HG03575 (cell line): ENCODE measurements around the gene MLC1.

Source experiments
- ATAC-seq: cut with Tn5 transposase; IDR thresholded peaks from one replicate; pipeline ENCODE4 v1.9.1; 2021; ENCODE audit not compliant: unreplicated experiment, insufficient number of reproducible peaks, low FRiP score; ENCODE audit errors: extremely low read depth

The MLC1 gene

GRCh38 chr22:50081426-50082196, 3.6 kb downstream of the MLC1 start:
- ATAC-seq = no peak

DNA sequence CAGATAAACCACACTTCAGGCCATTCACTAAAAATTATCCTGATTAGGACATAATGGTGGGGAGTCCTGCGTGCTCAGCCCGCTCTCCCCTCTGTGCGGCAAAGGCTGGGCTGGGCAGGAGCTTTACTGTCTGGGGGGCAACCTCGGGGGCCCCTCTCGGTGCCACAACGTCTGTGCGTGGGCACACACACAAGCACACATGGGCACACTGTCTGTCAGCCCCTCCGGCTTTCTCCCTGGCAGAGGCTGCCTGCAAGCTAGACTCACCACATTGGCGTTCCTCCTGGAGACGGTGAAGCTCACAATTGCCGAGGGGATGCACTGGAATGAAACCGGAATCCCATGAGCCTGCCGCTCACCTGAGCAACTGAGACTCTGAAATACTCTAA, 5.2 kb downstream of the MLC1 start:
- ATAC-seq = no peak

- ATAC-seq = no peak
Observed at GRCh38 chr22:50078761-50079160, 6.5 kb downstream of the MLC1 start.

GRCh38 chr22:50078246-50078645, 7.0 kb downstream of the MLC1 start:
- no peak for ATAC-seq

DNA sequence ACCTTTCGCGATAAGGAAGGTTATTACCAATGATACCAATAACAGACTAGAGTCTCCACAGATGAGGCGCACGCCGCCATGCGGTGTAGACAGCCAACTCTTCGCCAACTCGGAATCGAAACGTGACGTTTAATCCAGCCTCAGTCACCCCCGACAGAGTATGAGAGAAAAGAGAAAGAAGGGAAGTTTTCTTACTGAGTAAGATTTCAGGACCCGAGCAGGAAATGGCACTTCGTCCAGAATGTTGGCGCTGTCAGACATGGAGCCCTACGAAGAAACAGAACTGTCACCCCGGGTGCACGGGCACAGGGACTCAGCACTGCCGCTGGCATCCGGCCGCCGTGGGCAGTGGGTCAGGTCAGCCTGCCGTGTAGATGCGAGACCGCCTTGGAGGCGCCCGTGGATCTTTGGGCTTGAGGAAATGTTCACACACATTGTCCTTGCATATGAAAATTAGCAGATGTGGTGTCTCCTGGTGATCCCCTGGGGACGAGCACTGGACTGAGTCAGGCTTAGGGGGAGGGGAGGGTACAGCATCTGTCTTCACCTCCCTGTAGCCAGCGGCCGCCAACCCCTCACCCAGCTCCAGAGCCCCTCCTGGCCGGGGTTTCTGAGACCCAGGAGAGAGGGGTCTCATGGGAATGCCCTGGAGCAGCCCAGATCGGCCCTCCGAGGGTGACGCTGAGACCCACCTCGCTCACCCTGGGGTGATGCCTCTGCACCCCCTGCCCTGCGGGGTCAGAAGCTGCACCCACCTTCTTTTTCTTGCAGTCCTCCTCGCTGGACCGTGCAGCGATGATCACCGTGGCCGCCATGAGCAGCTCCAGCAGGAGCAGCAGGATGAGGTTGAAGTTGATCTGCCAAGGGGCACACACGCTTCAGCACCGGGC, 8.3 kb downstream of the MLC1 start:
- ATAC-seq = no peak

GRCh38 chr22:50074551-50075530, 10.4 kb downstream of the MLC1 start:
- no peak for ATAC-seq

GRCh38 chr22:50074056-50074455, 11.2 kb downstream of the MLC1 start:
- no peak for ATAC-seq

DNA sequence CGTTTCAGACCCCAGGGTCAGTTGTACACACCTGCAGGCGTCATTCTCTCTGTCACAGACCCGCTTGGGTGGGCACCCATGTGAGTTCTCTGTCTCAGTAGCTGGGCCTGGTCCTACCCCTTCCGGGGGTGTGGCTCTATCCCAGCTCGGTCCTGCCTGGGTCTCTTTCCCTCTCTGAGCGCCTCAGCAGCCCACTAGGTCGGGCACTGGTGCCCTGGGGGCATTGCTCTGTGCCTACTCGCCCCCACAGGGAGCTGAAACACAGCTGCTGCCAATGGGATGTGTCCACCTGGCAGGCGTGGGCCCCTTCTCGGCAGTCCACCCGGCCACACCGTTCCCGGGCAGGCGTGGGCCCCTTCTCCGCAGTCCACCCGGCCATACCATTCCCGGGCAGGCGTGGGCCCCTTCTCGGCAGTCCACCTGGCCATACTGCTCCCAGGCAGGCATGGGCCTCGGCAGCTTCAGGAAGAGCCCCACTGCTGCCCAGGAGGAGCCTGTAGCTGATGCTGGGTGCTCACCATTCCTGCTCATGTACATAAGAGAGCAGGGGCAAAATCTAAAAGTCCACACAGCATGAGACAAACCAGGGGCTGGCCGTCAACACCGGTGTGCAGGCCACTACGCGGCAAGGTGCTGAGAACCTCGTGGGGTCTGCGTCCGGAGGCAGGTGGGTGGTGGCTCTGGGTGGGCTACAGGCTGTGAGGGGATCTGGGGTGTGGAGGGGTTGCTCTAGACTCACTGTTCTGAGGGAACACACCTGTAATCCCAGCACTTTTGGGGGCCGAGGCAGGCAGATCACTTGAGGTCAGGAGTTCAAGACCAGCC, 12.3 kb downstream of the MLC1 start:
- ATAC-seq = no peak

- no peak for ATAC-seq
Observed at GRCh38 chr22:50072167-50072555, 13.1 kb downstream of the MLC1 start.

GRCh38 chr22:50071432-50072166, 13.6 kb downstream of the MLC1 start:
- ATAC-seq = no peak

DNA sequence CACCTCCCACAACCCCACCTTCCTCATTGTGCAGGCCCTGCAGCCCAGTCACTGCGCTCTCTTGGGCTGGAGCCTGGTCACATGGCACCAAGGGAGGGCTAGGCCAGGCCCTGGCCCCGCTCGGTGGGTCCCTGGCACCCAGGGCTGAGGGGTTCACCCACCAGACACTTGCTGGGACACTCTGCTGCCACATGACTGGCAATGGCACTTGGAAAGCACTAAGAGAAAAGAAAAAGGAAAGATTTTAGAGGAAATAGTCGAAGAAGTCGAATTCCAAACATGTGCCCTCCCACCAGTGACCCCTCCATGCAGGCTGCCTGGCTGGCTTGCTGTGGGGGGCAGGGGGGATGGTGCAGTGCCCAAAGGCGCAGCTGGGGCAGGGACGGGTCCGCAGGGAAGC, 14.9 kb downstream of the MLC1 start:
- ATAC-seq = no peak

GRCh38 chr22:50068096-50068495, 17.1 kb downstream of the MLC1 start:
- ATAC-seq = no peak

DNA sequence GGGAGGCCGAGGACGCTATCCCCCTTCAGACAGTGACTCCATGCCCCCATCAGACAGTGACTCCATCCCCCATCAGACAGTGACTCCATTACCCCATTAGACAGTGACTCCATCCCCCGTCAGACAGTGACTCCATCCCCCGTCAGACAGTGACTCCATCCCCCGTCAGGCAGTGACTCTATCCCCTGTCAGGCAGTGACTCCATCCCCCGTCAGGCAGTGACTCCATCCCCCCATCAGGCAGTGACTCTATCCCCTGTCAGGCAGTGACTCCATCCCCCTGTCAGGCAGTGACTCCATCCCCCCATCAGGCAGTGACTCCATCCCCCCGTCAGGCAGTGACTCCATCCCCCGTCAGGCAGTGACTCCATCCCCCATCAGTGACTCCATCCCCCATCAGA, 18.0 kb downstream of the MLC1 start:
- ATAC-seq = no peak

- no peak for ATAC-seq
Observed at GRCh38 chr22:50064453-50064852, 20.8 kb downstream of the MLC1 start.

- ATAC-seq = no peak
Observed at GRCh38 chr22:50063589-50064393, 21.4 kb downstream of the MLC1 start.

GRCh38 chr22:50062509-50063135, 22.6 kb downstream of the MLC1 start:
- no peak for ATAC-seq
